A549 (cell line): ENCODE data around the gene RAB3C. TPM values are rescaled to one million over a fixed set of nuclear protein-coding genes. Genes with fewer than 3 reads are reported as not detected.
A peak's percentile ranks its signal among the peaks of the same experiment; 100 is the strongest.

ENCODE experiments used
- ATAC-seq, 2 experiments: fragments of 200-7000 bp in 1 of 2; fragments of >200 bp in 1 of 2; cut with Nextera tagmentation in 1 of 2; cut with Tn5 transposase in 1 of 2; 3 replicates each; pipeline versions ENCODE4 v1.8.0 to v1.9.1; 2018 to 2020; ENCODE audit warnings: mild to moderate bottlenecking in 1 of 2, moderate library complexity in 1 of 2
- CTCF ChIA-PET: fragments of 300-600 bp; sonication (Branson Sonifier 250); formaldehyde crosslinking; extraction: SDS; loops from one replicate; lab custom pipeline; 2021; ENCODE audit warnings: antibody characterized with exemption, inconsistent platforms; lab: Yijun Ruan, JAX
- POLR2A ChIA-PET: fragments of 350-600 bp; formaldehyde crosslinking; extraction: SDS; loops from one replicate; lab custom pipeline; 2021; ENCODE audit warnings: antibody characterized with exemption, inconsistent platforms; lab: Yijun Ruan, JAX
- DNase-seq, 2 experiments: peaks; one replicate each; pipeline versions ENCODE4 v3.0.0 to v3.0.0-alpha.2; 2011 to 2016; ENCODE audit warnings: low read depth in 1 of 2, low spot score in 1 of 2
- FAIRE-seq: peaks from 2 replicates; lab custom pipeline; 2011; peaks lifted over from hg19 to GRCh38; lab: Jason Lieb, UNC
- H3K27ac ChIP-seq, 2 experiments: fragments of >200 bp; sonication (Bioruptor Twin); formaldehyde crosslinking; 3 replicates each; pipeline ENCODE4 v1.5.1; 2016 to 2017
- H3K4me1 ChIP-seq: fragments of >200 bp; sonication (Bioruptor Twin); formaldehyde crosslinking; 3 replicates; pipeline ENCODE4 v1.6.1; 2016
- H3K4me2 ChIP-seq: fragments of >200 bp; sonication (Bioruptor Twin); formaldehyde crosslinking; 3 replicates; pipeline ENCODE4 v1.6.1; 2016
- H3K4me3 ChIP-seq: fragments of >200 bp; sonication (Bioruptor Twin); formaldehyde crosslinking; 3 replicates; pipeline ENCODE4 v1.5.1; 2016
- H3K9me3 ChIP-seq: fragments of >200 bp; sonication (Bioruptor Twin); formaldehyde crosslinking; 3 replicates; pipeline ENCODE4 v1.6.1; 2016
- CBX8 ChIP-seq: fragments of 200-600 bp; sonication (generic); IDR thresholded peaks from 2 replicates; pipeline ENCODE4 v1.6.1; 2016
- CHD2 ChIP-seq: fragments of 150-350 bp; IDR thresholded peaks from 2 replicates; pipeline ENCODE4 v1.6.1; 2014; ENCODE audit warnings: low read length; ENCODE audit not compliant: partially characterized antibody
- CHD4 ChIP-seq: fragments of 200-600 bp; sonication (generic); IDR thresholded peaks from 2 replicates; pipeline ENCODE4 v1.6.1; 2016; ENCODE audit warnings: antibody characterized with exemption, mild to moderate bottlenecking, borderline replicate concordance
- EHF ChIP-seq: fragments of 250-450 bp; sonication (Bioruptor Pico); IDR thresholded peaks from 2 replicates; pipeline ENCODE4 v1.5.0; 2020; ENCODE audit warnings: mild to moderate bottlenecking
- EP300 ChIP-seq, 2 experiments: fragments of >200 bp; sonication (Bioruptor Twin); formaldehyde crosslinking; IDR thresholded peaks; 2 replicates in 1 of 2; 3 replicates in 1 of 2; pipeline ENCODE4 v1.6.1; 2016 to 2017
- FOSB ChIP-seq: fragments of 250-450 bp; sonication (Bioruptor Pico); IDR thresholded peaks from 2 replicates; pipeline ENCODE4 v1.5.0; 2020; ENCODE audit warnings: mild to moderate bottlenecking, moderate library complexity
- FOSL2 ChIP-seq, 2 experiments: fragments of 450-650 bp in 1 of 2; fragments of >200 bp in 1 of 2; sonication (Bioruptor Twin) in 1 of 2; formaldehyde crosslinking; IDR thresholded peaks; 2 replicates each; pipeline versions ENCODE4 v1.5.0 to v1.6.1; 2016 to 2020; ENCODE audit warnings: mild to moderate bottlenecking in 1 of 2, moderate library complexity in 1 of 2
- FOXS1 ChIP-seq: fragments of 250-450 bp; sonication (Bioruptor Pico); IDR thresholded peaks from 2 replicates; pipeline ENCODE4 v1.5.0; 2020; ENCODE audit warnings: mild to moderate bottlenecking, moderate library complexity
- HMGXB4 ChIP-seq: fragments of 250-450 bp; sonication (Bioruptor Pico); IDR thresholded peaks from 2 replicates; pipeline ENCODE4 v1.5.0; 2021; ENCODE audit warnings: mild to moderate bottlenecking, moderate library complexity, borderline replicate concordance
- HOXB13 ChIP-seq: fragments of 250-450 bp; sonication (Bioruptor Pico); IDR thresholded peaks from 2 replicates; pipeline ENCODE4 v1.5.0; 2020; ENCODE audit warnings: low read depth, mild to moderate bottlenecking, moderate library complexity
- JUN ChIP-seq, 2 experiments: fragments of >200 bp; sonication (Bioruptor Twin); formaldehyde crosslinking; IDR thresholded peaks; 2 replicates in 1 of 2; 3 replicates in 1 of 2; pipeline ENCODE4 v1.6.1; 2016 to 2017
- KDM1A ChIP-seq: fragments of 200-600 bp; sonication (generic); IDR thresholded peaks from 2 replicates; pipeline ENCODE4 v1.6.1; 2016; ENCODE audit warnings: low read depth, mild to moderate bottlenecking
- MAFK ChIP-seq: fragments of 450-650 bp; IDR thresholded peaks from 2 replicates; pipeline ENCODE4 v1.6.1; 2014; ENCODE audit not compliant: partially characterized antibody
- MYC ChIP-seq: IDR thresholded peaks from 2 replicates; pipeline ENCODE4 v1.6.1; 2012; ENCODE audit warnings: mild to moderate bottlenecking, inconsistent platforms, low read length, improper control_type of control experiment, borderline replicate concordance
- RAD21 ChIP-seq, 2 experiments: fragments of >200 bp in 1 of 2; sonication (Bioruptor Twin) in 1 of 2; formaldehyde crosslinking in 1 of 2; IDR thresholded peaks in 1 of 2; conservative IDR thresholded peaks in 1 of 2; 2 replicates in 1 of 2; 3 replicates in 1 of 2; pipeline ENCODE4 v1.6.1; 2012 to 2018; ENCODE audit warnings: inconsistent platforms in 1 of 2
- RNF2 ChIP-seq: fragments of 200-600 bp; sonication (generic); IDR thresholded peaks from 2 replicates; pipeline ENCODE4 v1.6.1; 2016; ENCODE audit warnings: low read depth, mild to moderate bottlenecking, antibody characterized with exemption, moderate library complexity, borderline replicate concordance
- SMC3 ChIP-seq: fragments of >200 bp; sonication (Bioruptor Twin); formaldehyde crosslinking; IDR thresholded peaks from 3 replicates; pipeline ENCODE4 v1.6.1; 2018; ENCODE audit warnings: inconsistent platforms
- WGBS: methylation state at CpG from one replicate; pipeline ENCODE4 v1.1.6; 2017; ENCODE audit errors: missing lambda C conversion rate; 5-methylcytosine and 5-hydroxymethylcytosine counted together
- polyA plus RNA-seq, 4 experiments: library from polyadenylated mRNA; depleted of rRNA in 3 of 4; stranded (reverse); fragments of >200 nt; fragmentation: RNase III in 1 of 4; extraction: RNeasy Plus Mini Kit Qiagen cat#74134 plus additional on column Dnase treatment in 1 of 4; gene quantifications; 2 replicates in 3 of 4; 3 replicates in 1 of 4; pipeline ENCODE4 v1.2.3, GENCODE V29; 2011 to 2017
- TF ChIP-seq, protein P1 (sequence below): fragments of 450-650 bp; IDR thresholded peaks from 2 replicates; pipeline ENCODE4 v1.6.1; 2014; ENCODE audit warnings: antibody characterized with exemption
- TF ChIP-seq, protein P2 (sequence below): fragments of >200 bp; sonication (Bioruptor Twin); formaldehyde crosslinking; IDR thresholded peaks from 3 replicates; pipeline ENCODE4 v1.6.1; 2016
- TF ChIP-seq, protein P3 (sequence below): fragments of 200-600 bp; sonication (generic); IDR thresholded peaks from 2 replicates; pipeline ENCODE4 v1.6.1; 2016; ENCODE audit warnings: antibody characterized with exemption, mild to moderate bottlenecking, moderate library complexity

Gene RAB3C
- polyA plus RNA-seq, 2 of the 4 experiments (the other 2 are of a cell fraction): not detected

DNA sequence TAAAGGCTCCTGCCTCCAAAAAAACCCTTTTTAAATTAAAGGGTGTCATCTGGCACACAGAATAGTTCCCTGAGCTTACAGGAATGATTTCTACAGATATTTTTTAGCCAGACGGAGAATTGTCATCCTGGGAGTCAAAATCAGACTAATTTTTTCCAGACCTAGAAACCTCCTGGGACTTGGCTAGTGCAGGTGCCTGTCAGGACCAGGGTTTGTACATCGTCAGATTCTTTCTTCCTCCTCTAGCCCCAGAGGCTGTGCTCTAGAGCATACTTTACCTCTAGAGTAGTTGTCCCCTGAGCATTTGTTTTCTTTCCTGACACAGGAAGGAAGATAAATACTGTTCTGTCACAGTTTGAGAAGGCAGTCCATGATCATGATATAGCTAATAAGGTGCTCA, 52.5 kb downstream of the RAB3C start:
- ATAC-seq (no peak), FAIRE-seq (no peak), DNase-seq (no peak)
- no peak overlapping the region for H3K27ac ChIP-seq
- WGBS: 45% methylated on average over 2 of the region's 2 CpGs
- no peaks in the 10 kb centered on the region for H3K9me3 ChIP-seq
- H3K4me2 ChIP-seq: no peak overlapping the region
- TF ChIP-seq EP300 (IDR thresholded peaks at IDR 0.05) (no peak), CHD4 (no peak), FOSL2 (IDR thresholded peaks at IDR 0.05) (no peak), FOSL2 (CRISPR knock-in tag; IDR thresholded peaks at IDR 0.05) (no peak), JUN (IDR thresholded peaks at IDR 0.05) (no peak), CBX8 (no peak), HMGXB4 (CRISPR knock-in tag) (no peak)
- TF ChIP-seq, protein P1, sequence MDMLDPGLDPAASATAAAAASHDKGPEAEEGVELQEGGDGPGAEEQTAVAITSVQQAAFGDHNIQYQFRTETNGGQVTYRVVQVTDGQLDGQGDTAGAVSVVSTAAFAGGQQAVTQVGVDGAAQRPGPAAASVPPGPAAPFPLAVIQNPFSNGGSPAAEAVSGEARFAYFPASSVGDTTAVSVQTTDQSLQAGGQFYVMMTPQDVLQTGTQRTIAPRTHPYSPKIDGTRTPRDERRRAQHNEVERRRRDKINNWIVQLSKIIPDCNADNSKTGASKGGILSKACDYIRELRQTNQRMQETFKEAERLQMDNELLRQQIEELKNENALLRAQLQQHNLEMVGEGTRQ: no peak
- CTCF ChIA-PET: no interaction called here
- POLR2A ChIA-PET: no interaction called here
- no peaks in the 10 kb centered on the region for H3K4me1 ChIP-seq
- H3K4me3 ChIP-seq: no peak overlapping the region

- H3K4me2 ChIP-seq: no peak overlapping the region
- ATAC-seq (no peak), FAIRE-seq (no peak), DNase-seq (no peak)
- H3K9me3 ChIP-seq: no peaks in the 10 kb centered on the region
- no peak overlapping the region for H3K27ac ChIP-seq
- 78% methylated on average over 3 of the region's 3 CpGs for WGBS
- CTCF ChIA-PET: no interaction called here
- no peak overlapping the region for H3K4me3 ChIP-seq
- TF ChIP-seq RAD21 (conservative IDR thresholded peaks at IDR 0.05 in 1 of 2, IDR thresholded peaks at IDR 0.05 in 1 of 2): no peak
- TF ChIP-seq FOSB: no peak
- no peak for TF ChIP-seq FOXS1 (CRISPR knock-in tag)
- no peak for TF ChIP-seq FOSL2 (IDR thresholded peaks at IDR 0.05)
- TF ChIP-seq FOSL2 (CRISPR knock-in tag; IDR thresholded peaks at IDR 0.05): no peak
- no peak for TF ChIP-seq HOXB13 (CRISPR knock-in tag)
- TF ChIP-seq RNF2: no peak
- TF ChIP-seq, protein P2, sequence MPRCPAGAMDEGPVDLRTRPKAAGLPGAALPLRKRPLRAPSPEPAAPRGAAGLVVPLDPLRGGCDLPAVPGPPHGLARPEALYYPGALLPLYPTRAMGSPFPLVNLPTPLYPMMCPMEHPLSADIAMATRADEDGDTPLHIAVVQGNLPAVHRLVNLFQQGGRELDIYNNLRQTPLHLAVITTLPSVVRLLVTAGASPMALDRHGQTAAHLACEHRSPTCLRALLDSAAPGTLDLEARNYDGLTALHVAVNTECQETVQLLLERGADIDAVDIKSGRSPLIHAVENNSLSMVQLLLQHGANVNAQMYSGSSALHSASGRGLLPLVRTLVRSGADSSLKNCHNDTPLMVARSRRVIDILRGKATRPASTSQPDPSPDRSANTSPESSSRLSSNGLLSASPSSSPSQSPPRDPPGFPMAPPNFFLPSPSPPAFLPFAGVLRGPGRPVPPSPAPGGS: no peak
- no peak for TF ChIP-seq KDM1A
- TF ChIP-seq MAFK: no peak
- no peak for TF ChIP-seq MYC
- no peak for TF ChIP-seq EHF (CRISPR knock-in tag)
- TF ChIP-seq, all 56 proteins: peak for 0
- H3K4me1 ChIP-seq: no peaks in the 10 kb centered on the region
- POLR2A ChIA-PET: no interaction called here
Measured at GRCh38 chr5:58640011-58640410, 57.1 kb downstream of the RAB3C start.

GRCh38 chr5:58641533-58641932, 58.7 kb downstream of the RAB3C start:
- H3K4me2 ChIP-seq: no peak overlapping the region
- TF ChIP-seq SMC3: no peak
- TF ChIP-seq, protein P3, sequence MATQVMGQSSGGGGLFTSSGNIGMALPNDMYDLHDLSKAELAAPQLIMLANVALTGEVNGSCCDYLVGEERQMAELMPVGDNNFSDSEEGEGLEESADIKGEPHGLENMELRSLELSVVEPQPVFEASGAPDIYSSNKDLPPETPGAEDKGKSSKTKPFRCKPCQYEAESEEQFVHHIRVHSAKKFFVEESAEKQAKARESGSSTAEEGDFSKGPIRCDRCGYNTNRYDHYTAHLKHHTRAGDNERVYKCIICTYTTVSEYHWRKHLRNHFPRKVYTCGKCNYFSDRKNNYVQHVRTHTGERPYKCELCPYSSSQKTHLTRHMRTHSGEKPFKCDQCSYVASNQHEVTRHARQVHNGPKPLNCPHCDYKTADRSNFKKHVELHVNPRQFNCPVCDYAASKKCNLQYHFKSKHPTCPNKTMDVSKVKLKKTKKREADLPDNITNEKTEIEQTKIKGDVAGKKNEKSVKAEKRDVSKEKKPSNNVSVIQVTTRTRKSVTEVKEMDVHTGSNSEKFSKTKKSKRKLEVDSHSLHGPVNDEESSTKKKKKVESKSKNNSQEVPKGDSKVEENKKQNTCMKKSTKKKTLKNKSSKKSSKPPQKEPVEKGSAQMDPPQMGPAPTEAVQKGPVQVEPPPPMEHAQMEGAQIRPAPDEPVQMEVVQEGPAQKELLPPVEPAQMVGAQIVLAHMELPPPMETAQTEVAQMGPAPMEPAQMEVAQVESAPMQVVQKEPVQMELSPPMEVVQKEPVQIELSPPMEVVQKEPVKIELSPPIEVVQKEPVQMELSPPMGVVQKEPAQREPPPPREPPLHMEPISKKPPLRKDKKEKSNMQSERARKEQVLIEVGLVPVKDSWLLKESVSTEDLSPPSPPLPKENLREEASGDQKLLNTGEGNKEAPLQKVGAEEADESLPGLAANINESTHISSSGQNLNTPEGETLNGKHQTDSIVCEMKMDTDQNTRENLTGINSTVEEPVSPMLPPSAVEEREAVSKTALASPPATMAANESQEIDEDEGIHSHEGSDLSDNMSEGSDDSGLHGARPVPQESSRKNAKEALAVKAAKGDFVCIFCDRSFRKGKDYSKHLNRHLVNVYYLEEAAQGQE: peak; percentile 51; the same call in 1 of the 2 replicates
- TF ChIP-seq CBX8: no peak
- no peak for TF ChIP-seq CHD2
- TF ChIP-seq RAD21 (conservative IDR thresholded peaks at IDR 0.05 in 1 of 2, IDR thresholded peaks at IDR 0.05 in 1 of 2): no peak
- no peak for FAIRE-seq
- no peak overlapping the region for H3K4me3 ChIP-seq
- POLR2A ChIA-PET: no interaction called here
- no peak overlapping the region for H3K27ac ChIP-seq
- no peak for DNase-seq
- CTCF ChIA-PET: no interaction called here
- WGBS: 23% methylated on average over 1 of the region's 1 CpG
- H3K4me1 ChIP-seq: no peaks in the 10 kb centered on the region
- no peaks in the 10 kb centered on the region for H3K9me3 ChIP-seq
- no peak for ATAC-seq
